Renal cortical epithelial cell (primary cell): ENCODE measurements around the gene RBM3. TPM values are rescaled to one million over a fixed set of nuclear protein-coding genes. Genes with fewer than 3 reads are reported as not detected.

Experiments
- DNase-seq: peaks from one replicate; pipeline ENCODE4 v3.0.0-alpha.2; 2011; ENCODE audit warnings: low read depth
- total RNA-seq: library from RNA; depleted of rRNA; stranded (reverse); fragments of >200 nt; gene quantifications from 2 replicates; pipeline ENCODE4 v1.2.3, GENCODE V29; 2014

RBM3 gene
- total RNA-seq, 1 donor from 2014 or later: 41.2 TPM

DNA sequence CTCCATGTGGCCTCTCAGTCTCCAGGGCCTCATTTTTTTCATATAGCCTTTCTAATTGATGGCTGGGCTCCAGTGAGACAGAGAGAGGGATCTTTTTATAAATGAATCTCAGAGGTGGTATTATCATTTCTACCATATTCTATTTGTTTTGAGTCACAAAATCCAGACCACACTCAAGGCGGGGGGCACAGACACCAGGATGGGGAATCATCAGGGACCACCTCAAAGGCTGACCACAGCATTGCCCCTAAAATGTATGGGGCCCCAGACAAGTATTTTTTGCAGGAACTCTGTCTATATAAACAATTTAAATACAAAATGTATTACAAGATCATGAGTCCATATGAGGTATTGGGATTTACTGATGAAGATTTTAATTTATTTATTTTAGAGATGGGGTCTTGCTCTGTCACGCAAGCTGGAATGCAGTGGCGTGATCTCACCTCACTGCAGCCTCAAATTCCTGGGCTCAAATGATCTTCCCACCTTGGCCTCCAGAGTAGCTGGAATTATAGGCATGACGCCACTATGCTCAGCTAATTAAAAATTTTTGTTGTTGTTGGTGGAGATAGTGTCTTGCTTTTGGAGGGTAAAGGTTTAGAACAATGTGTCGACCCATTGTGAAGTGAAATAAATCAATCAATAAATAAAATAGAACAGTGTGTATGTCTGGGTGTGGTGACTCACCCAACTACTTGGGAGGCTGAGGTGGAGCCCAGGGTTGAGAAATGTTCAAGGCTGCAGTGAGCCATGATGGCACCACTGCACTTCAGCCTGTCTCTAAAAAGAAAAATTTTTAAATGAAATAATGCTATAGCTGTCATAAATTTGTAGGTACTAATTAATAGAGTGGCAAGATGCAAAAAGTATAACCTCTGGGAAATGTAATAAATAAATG lies 52.4 kb downstream of the RBM3 start:
- DNase-seq: peak; percentile 10

Other genes with a start within 250 kb of the RBM3 start
- gene SSX3, start 217.8 kb upstream of the RBM3 start, total RNA-seq: not detected in 2 replicates
- not detected in 2 replicates for gene SSX4, start 190.9 kb upstream of the RBM3 start, total RNA-seq
- not detected in 2 replicates for gene SSX4B, start 162.5 kb upstream of the RBM3 start, total RNA-seq
- gene SLC38A5, start 104.2 kb upstream of the RBM3 start, total RNA-seq: 27.7 and 53.7 TPM in 2 replicates
- 48.1 and 92.2 TPM in 2 replicates for gene FTSJ1, start 98.3 kb upstream of the RBM3 start, total RNA-seq
- 9.2 and 15.3 TPM in 2 replicates for gene PORCN, start 65.5 kb upstream of the RBM3 start, total RNA-seq
- gene EBP, start 52.7 kb upstream of the RBM3 start, total RNA-seq: 19.8 and 203 TPM in 2 replicates
- gene TBC1D25, start 34.8 kb upstream of the RBM3 start, total RNA-seq: 6.1 and 11.9 TPM in 2 replicates
- gene WDR13, start 23.0 kb downstream of the RBM3 start, total RNA-seq: 119 and 212 TPM in 2 replicates
- gene WAS, start 109.3 kb downstream of the RBM3 start, total RNA-seq: 0.30 TPM in 1 of 2 replicates, not detected in the other
- 1.9 and 4.3 TPM in 2 replicates for gene SUV39H1, start 122.2 kb downstream of the RBM3 start, total RNA-seq
- gene GLOD5, start 187.3 kb downstream of the RBM3 start, total RNA-seq: not detected in 2 replicates
- gene GATA1, start 212.1 kb downstream of the RBM3 start, total RNA-seq: not detected in 2 replicates
- 36.3 and 54.4 TPM in 2 replicates for gene HDAC6, start 227.6 kb downstream of the RBM3 start, total RNA-seq